Kidney epithelial cell (primary cell): ENCODE measurements around the gene ZNF407. TPM values are rescaled to one million over a fixed set of nuclear protein-coding genes. Genes with fewer than 3 reads are reported as not detected.

Experiments used
- DNase-seq: peaks from one replicate; pipeline ENCODE4 v3.0.0-alpha.2; 2010; ENCODE audit warnings: low read depth
- H3K27me3 ChIP-seq: 2 replicates; pipeline ENCODE4 v1.6.0; 2011; ENCODE audit warnings: low read length; ENCODE audit not compliant: control insufficient read depth, insufficient read depth
- H3K36me3 ChIP-seq: 2 replicates; pipeline ENCODE4 v1.5.1; 2011; ENCODE audit warnings: low read length; ENCODE audit not compliant: control insufficient read depth, insufficient read depth
- H3K4me3 ChIP-seq: 2 replicates; pipeline ENCODE4 v1.5.1; 2011; ENCODE audit warnings: low read depth, mild to moderate bottlenecking, control low read depth, low read length
- total RNA-seq: library from RNA; depleted of rRNA; stranded (reverse); fragments of >200 nt; gene quantifications from 2 replicates; pipeline ENCODE4 v1.2.3, GENCODE V29; 2015
- TF ChIP-seq, protein P1 (sequence below): IDR thresholded peaks from 2 replicates; pipeline ENCODE4 v1.5.1; 2011; ENCODE audit warnings: mild to moderate bottlenecking, moderate library complexity, low read length, control low read depth, inconsistent platforms; ENCODE audit not compliant: insufficient read depth, poor library complexity, severe bottlenecking

The ZNF407 gene
- total RNA-seq, 1 donor from 2014 or later = 8.2 TPM

GRCh38 chr18:75113455-75113854 lies 515.8 kb downstream of the ZNF407 start:
- DNase-seq = no peak
- H3K4me3 ChIP-seq = no peak overlapping the region
- TF ChIP-seq, protein P1, sequence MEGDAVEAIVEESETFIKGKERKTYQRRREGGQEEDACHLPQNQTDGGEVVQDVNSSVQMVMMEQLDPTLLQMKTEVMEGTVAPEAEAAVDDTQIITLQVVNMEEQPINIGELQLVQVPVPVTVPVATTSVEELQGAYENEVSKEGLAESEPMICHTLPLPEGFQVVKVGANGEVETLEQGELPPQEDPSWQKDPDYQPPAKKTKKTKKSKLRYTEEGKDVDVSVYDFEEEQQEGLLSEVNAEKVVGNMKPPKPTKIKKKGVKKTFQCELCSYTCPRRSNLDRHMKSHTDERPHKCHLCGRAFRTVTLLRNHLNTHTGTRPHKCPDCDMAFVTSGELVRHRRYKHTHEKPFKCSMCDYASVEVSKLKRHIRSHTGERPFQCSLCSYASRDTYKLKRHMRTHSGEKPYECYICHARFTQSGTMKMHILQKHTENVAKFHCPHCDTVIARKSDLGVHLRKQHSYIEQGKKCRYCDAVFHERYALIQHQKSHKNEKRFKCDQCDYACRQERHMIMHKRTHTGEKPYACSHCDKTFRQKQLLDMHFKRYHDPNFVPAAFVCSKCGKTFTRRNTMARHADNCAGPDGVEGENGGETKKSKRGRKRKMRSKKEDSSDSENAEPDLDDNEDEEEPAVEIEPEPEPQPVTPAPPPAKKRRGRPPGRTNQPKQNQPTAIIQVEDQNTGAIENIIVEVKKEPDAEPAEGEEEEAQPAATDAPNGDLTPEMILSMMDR = no peak
- H3K36me3 ChIP-seq = no peaks in the 10 kb centered on the region
- H3K27me3 ChIP-seq = no peaks in the 10 kb centered on the region

DNA sequence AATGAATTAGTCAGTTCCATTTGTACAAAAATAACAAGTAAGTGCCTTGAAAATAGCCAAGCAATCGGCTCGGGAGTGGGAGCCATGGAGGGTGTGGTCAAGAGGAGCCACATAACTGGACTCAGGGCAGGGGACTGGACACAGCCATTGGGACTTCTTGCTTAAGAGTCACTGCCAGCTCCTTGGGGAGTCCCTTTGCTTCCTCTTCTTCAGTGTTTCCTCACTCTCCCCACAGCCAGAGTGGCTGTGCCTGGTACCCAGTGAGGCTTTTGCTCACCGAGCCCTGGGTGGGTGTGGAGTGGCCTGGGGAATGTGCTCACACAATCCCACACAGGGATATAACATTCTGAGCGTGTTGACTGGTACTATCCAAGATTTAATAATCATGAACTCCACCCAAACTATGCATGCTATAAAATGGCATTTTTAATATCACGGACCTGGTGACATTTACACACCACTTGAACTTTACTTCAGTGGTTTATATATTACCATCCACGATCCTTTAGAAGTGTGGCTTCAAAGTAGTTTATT lies 516.6 kb downstream of the ZNF407 start:
- Histone ChIP-seq H3K27me3 (no peaks in the 10 kb centered on the region), H3K4me3 (no peak overlapping the region), H3K36me3 (no peaks in the 10 kb centered on the region)
- TF ChIP-seq, protein P1 = no peak
- no peak for DNase-seq

Other genes with a start within 250 kb of the ZNF407 start
- gene DIPK1C, start 140.6 kb upstream of the ZNF407 start, total RNA-seq = not detected in 2 replicates
- gene CNDP2, start 101.5 kb upstream of the ZNF407 start, total RNA-seq = 178 and 225 TPM in 2 replicates
- not detected in 2 replicates for gene CNDP1, start 63.4 kb upstream of the ZNF407 start, total RNA-seq